Vagina (tissue), 2 donors: ENCODE measurements around the gene LMBR1. TPM values are rescaled to one million over a fixed set of nuclear protein-coding genes. Genes with fewer than 3 reads are reported as not detected.

Experiments
- DNase-seq, 2 donors: peaks; one replicate each; pipeline ENCODE4 v3.0.0-alpha.2; 2017; ENCODE audit errors: extremely low spot score in 2 of 2
- H3K27ac ChIP-seq: fragments of 200-600 bp; sonication (generic); one replicate; pipeline ENCODE4 v1.5.1; 2019
- H3K27me3 ChIP-seq: fragments of 200-600 bp; sonication (generic); one replicate; pipeline ENCODE4 v1.5.1; 2019
- H3K36me3 ChIP-seq, 2 donors: fragments of 200-600 bp; sonication (generic); one replicate each; pipeline ENCODE4 v1.5.1; 2017 to 2019
- H3K4me1 ChIP-seq: fragments of 200-600 bp; sonication (generic); one replicate; pipeline ENCODE4 v1.5.1; 2019
- H3K4me3 ChIP-seq, 2 donors: fragments of 200-600 bp; sonication (generic); 1 replicate in 1 of 2; 2 replicates in 1 of 2; pipeline ENCODE4 v1.5.1; 2016 to 2019
- H3K9me3 ChIP-seq: fragments of 200-600 bp; sonication (generic); one replicate; pipeline ENCODE4 v1.5.1; 2019
- CTCF ChIP-seq, 3 experiments: fragments of 450-650 bp in 2 of 3; fragments of 200-600 bp in 1 of 3; sonication (generic) in 1 of 3; IDR thresholded peaks; one replicate each; pipeline ENCODE4 v1.5.1; 2017 to 2019; ENCODE audit warnings: antibody characterized with exemption in 3 of 3, mild to moderate bottlenecking in 2 of 3, moderate library complexity in 2 of 3
- POLR2A ChIP-seq, 2 donors: fragments of 450-650 bp; IDR thresholded peaks; one replicate each; pipeline ENCODE4 v1.6.1; 2017; ENCODE audit warnings: antibody characterized with exemption in 2 of 2, mild to moderate bottlenecking in 2 of 2, moderate library complexity in 2 of 2
- POLR2AphosphoS5 ChIP-seq, 2 donors: sonication (generic); formaldehyde crosslinking; IDR thresholded peaks; one replicate each; pipeline ENCODE4 v1.9.0; 2017; ENCODE audit warnings: antibody characterized with exemption in 2 of 2, mild to moderate bottlenecking in 2 of 2, low read depth in 1 of 2; ENCODE audit not compliant: insufficient read depth in 1 of 2
- intact Hi-C: fragments of 100-400 bp; cut with DNase I; formaldehyde crosslinking; loops from one replicate; pipeline ENCODE4 v1.15.1; 2023
- total RNA-seq: library from RNA; depleted of rRNA; stranded (reverse); fragments of >200 nt; gene quantifications from one replicate; pipeline ENCODE4 v1.2.3, GENCODE V29; 2016

Gene LMBR1
- total RNA-seq, 1 donor from 2014 or later: 45.7 TPM

DNA sequence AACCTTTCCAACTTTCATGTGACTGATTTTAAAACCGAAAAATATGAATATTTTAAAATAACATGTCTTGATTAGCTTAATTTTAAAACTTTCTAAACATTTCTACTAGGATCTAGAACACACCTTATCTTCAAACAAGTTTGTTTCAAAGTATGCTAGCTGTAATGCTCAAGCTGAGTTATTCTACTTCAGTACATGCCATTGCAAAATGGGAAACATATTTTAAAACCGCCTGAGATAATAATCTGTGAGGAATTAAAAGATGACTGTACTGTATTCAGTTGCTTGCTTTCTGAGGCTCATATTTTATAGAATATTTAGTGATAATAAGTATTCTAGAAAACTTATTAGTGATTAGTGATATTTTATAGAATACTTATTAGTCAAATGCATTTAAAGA, 99.6 kb downstream of the LMBR1 start:
- intact Hi-C loops: no loop called here
- no peak overlapping the region for H3K27ac ChIP-seq
- DNase-seq: no peak
- H3K9me3 ChIP-seq: no peaks in the 10 kb centered on the region
- no peaks in the 10 kb centered on the region for H3K4me1 ChIP-seq
- H3K27me3 ChIP-seq: no peaks in the 10 kb centered on the region
- TF ChIP-seq CTCF (IDR thresholded peaks at IDR 0.05): no peak
- no peak for TF ChIP-seq POLR2AphosphoS5 (IDR thresholded peaks at IDR 0.05; ENCODE audit: insufficient read depth in 1 of 2, low read depth in 1 of 2)
- no peak for TF ChIP-seq POLR2A (IDR thresholded peaks at IDR 0.05)
- H3K36me3 ChIP-seq: no peaks in the 10 kb centered on the region
- no peak overlapping the region for H3K4me3 ChIP-seq

DNA sequence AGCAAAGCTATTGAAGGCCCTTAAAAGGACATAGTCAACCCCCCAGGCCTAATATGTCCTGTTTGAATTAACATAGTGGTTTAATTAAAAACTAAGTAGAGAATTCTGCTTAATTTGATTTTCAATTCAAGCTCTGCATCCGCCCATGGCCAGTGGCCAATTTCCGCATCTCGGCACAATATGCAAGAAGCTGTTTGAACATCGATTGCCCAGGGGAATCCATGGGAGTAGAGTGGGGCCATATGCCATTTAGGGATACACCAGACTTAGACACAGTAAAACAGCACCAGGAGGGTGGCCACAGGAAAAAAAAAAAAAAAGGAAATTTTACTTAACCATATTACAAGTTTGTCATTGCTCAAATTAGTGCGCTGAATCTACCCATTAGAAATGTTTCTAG, 100.4 kb downstream of the LMBR1 start:
- Histone ChIP-seq H3K36me3 (no peaks in the 10 kb centered on the region), H3K27me3 (no peaks in the 10 kb centered on the region), H3K4me1 (no peaks in the 10 kb centered on the region), H3K27ac (no peak overlapping the region), H3K4me3 (no peak overlapping the region), H3K9me3 (no peaks in the 10 kb centered on the region)
- intact Hi-C loops: no loop called here
- TF ChIP-seq POLR2A (IDR thresholded peaks at IDR 0.05) (no peak), CTCF (IDR thresholded peaks at IDR 0.05) (no peak), POLR2AphosphoS5 (IDR thresholded peaks at IDR 0.05; ENCODE audit: insufficient read depth in 1 of 2, low read depth in 1 of 2) (no peak)
- DNase-seq: no peak

- H3K4me3 ChIP-seq: no peak overlapping the region
- no peaks in the 10 kb centered on the region for H3K36me3 ChIP-seq
- DNase-seq: no peak
- H3K9me3 ChIP-seq: no peaks in the 10 kb centered on the region
- H3K27ac ChIP-seq: no peak overlapping the region
- no peaks in the 10 kb centered on the region for H3K4me1 ChIP-seq
- intact Hi-C loops: no loop called here
- H3K27me3 ChIP-seq: no peaks in the 10 kb centered on the region
- TF ChIP-seq CTCF (IDR thresholded peaks at IDR 0.05): no peak
- TF ChIP-seq POLR2A (IDR thresholded peaks at IDR 0.05): no peak
These were observed 101.7 kb downstream of the LMBR1 start for GRCh38 chr7:156791241-156791640.

DNA sequence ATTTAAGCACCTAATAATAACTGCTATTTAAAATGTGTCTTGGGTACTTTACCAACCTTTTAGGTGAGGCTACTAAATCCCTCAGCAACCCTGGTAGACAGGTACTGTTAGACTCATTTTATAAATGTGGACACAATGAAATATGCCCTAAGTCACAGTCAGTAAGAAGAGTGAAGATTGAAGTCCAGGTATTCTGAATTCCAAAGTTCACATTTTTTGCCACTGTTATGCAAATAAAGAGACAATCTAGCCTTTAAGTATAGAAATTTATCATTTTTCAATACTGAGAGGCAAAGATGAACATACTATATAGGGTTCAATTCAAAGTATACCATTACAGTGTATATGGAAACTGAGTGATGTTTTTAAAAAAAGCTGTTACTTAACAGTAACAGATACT, 102.7 kb downstream of the LMBR1 start:
- H3K27ac ChIP-seq: no peak overlapping the region
- intact Hi-C loops: no loop called here
- TF ChIP-seq POLR2AphosphoS5 (IDR thresholded peaks at IDR 0.05; ENCODE audit: insufficient read depth in 1 of 2, low read depth in 1 of 2) (no peak), CTCF (IDR thresholded peaks at IDR 0.05) (no peak), POLR2A (IDR thresholded peaks at IDR 0.05) (no peak)

GRCh38 chr7:156785998-156786543, 106.9 kb downstream of the LMBR1 start:
- Histone ChIP-seq H3K4me1 (no peaks in the 10 kb centered on the region), H3K27me3 (no peaks in the 10 kb centered on the region), H3K36me3 (no peaks in the 10 kb centered on the region), H3K4me3 (no peak overlapping the region), H3K9me3 (no peaks in the 10 kb centered on the region), H3K27ac (no peak overlapping the region)
- TF ChIP-seq CTCF (IDR thresholded peaks at IDR 0.05): no peak
- TF ChIP-seq POLR2A (IDR thresholded peaks at IDR 0.05): no peak
- no peak for TF ChIP-seq POLR2AphosphoS5 (IDR thresholded peaks at IDR 0.05; ENCODE audit: insufficient read depth in 1 of 2, low read depth in 1 of 2)
- intact Hi-C loops: no loop called here
- no peak for DNase-seq

More for the DNA sequence above, 102.7 kb downstream of the LMBR1 start:
- H3K9me3 ChIP-seq: no peaks in the 10 kb centered on the region
- H3K4me3 ChIP-seq: no peak overlapping the region
- no peaks in the 10 kb centered on the region for H3K4me1 ChIP-seq
- no peak for DNase-seq
- H3K36me3 ChIP-seq: no peaks in the 10 kb centered on the region
- H3K27me3 ChIP-seq: no peaks in the 10 kb centered on the region
